Heart left ventricle (tissue), 16 donors: ENCODE measurements around the gene SNIP1. TPM values are rescaled to one million over a fixed set of nuclear protein-coding genes. Genes with fewer than 3 reads are reported as not detected.
"Not testable (repeated sequence)": the region's sequence is repeated elsewhere in the genome, so short reads cannot be mapped to it uniquely, and the experiment has no call there.

Experiments
- ATAC-seq, 4 donors: fragments of 200-7000 bp; cut with Tn5 transposase; one replicate each; pipeline ENCODE4 v1.9.1; 2020 to 2022; ENCODE audit warnings: moderate library complexity in 4 of 4, mild to moderate bottlenecking in 3 of 4, moderate number of reproducible peaks in 1 of 4
- DNase-seq, 5 donors: peaks; one replicate each; pipeline ENCODE4 v3.0.0-alpha.2; 2020
- H3K27ac ChIP-seq, 12 donors: fragments of 200-600 bp; sonication (generic) in 4 of 12; one replicate each; pipeline versions ENCODE4 v1.5.0 to v1.8.0; 2016 to 2022; ENCODE audit warnings: mild to moderate bottlenecking in 2 of 12
- H3K27me3 ChIP-seq, 9 donors: fragments of 200-600 bp; sonication (generic) in 2 of 9; one replicate each; pipeline versions ENCODE4 v1.5.1 to v1.8.0; 2016 to 2022; ENCODE audit warnings: mild to moderate bottlenecking in 3 of 9
- H3K36me3 ChIP-seq, 9 donors: fragments of 200-600 bp; sonication (generic) in 2 of 9; one replicate each; pipeline versions ENCODE4 v1.5.0 to v1.8.0; 2018 to 2022; ENCODE audit warnings: mild to moderate bottlenecking in 2 of 9
- H3K4me1 ChIP-seq, 12 donors: fragments of 200-600 bp; sonication (generic) in 4 of 12; one replicate each; pipeline versions ENCODE4 v1.5.0 to v1.8.0; 2016 to 2022; ENCODE audit warnings: mild to moderate bottlenecking in 3 of 12
- H3K4me3 ChIP-seq, 12 donors: fragments of 200-600 bp; sonication (generic) in 4 of 12; one replicate each; pipeline versions ENCODE4 v1.5.0 to v1.8.0; 2017 to 2022; ENCODE audit warnings: mild to moderate bottlenecking in 9 of 12, moderate library complexity in 4 of 12
- H3K9me3 ChIP-seq, 12 donors: fragments of 200-600 bp; sonication (generic) in 4 of 12; one replicate each; pipeline versions ENCODE4 v1.5.0 to v1.8.0; 2016 to 2022; ENCODE audit warnings: mild to moderate bottlenecking in 1 of 12
- POLR2A ChIP-seq, 2 donors: fragments of 450-650 bp; IDR thresholded peaks; one replicate each; pipeline ENCODE4 v1.6.1; 2017; ENCODE audit warnings: antibody characterized with exemption in 2 of 2, mild to moderate bottlenecking in 2 of 2, moderate library complexity in 2 of 2
- WGBS, 4 donors: extraction: QIAGEN DNeasy Blood & Tissue Kit in 2 of 4; methylation state at CpG; one replicate each; pipeline versions ENCODE4 v1.1.5 to v1.1.7; 2013 to 2018; 5-methylcytosine and 5-hydroxymethylcytosine counted together
- intact Hi-C, 10 donors: fragments of 100-400 bp; cut with DNase I; formaldehyde crosslinking; loops; one replicate each; pipeline versions ENCODE4 v1.11.1 to v1.14.2; 2022
- polyA plus RNA-seq, 2 donors: library from polyadenylated mRNA; stranded (reverse); fragments of 200-250 nt; gene quantifications; one replicate each; pipeline ENCODE4 v1.2.3, GENCODE V29; 2013
- total RNA-seq, 9 donors: library from RNA; depleted of rRNA in 2 of 9; stranded (reverse); fragments of >200 nt in 2 of 9; fragmentation: NEBNext Ultra II Directional in 3 of 9; extraction: Animal tissue kit (Norgen Biotek cat#: 25700) in 3 of 9; gene quantifications; one replicate each; pipeline versions ENCODE4 v1.1.0 to v1.2.4, GENCODE V29; 2016 to 2023
- TF ChIP-seq, protein P1 (sequence below), 12 donors: fragments of 200-600 bp; sonication (generic) in 4 of 12; IDR thresholded peaks; one replicate each; pipeline versions ENCODE4 v1.5.0 to v1.8.0; 2018 to 2022; ENCODE audit warnings: antibody characterized with exemption in 12 of 12, mild to moderate bottlenecking in 5 of 12
- donor health status: ischemic (EF 13 %, LVEDD 7.1; RV severe dilation, severe dysfunction).
- donor health status: healthy with polysubstance abuse.
- donor health status: DM: no; HTN: yes; CAD: no.
- donor health status: DM: no; HTN: no; CAD: no.
- donor health status: ischemic (EF 25% LVEDD 6.9; RV normal size, moderate dysfunction).
- donor health status: ischemic (EF 25% LVEDD 5.7; RV mildly dilated, moderate dysfunction).
- donor health status: healthy.
- donor health status: DM: yes; HTN: yes; CAD: no.
- donor health status: ischemic (EF 35%, LVEDD 5.7; RV mildly dilated, moderate dysfunction).
- donor health status: nonischemic (EF 11% LVEDD 7.7; RV severe dilation, severe dysfunction).
- donor health status: DM: yes; HTN: yes; CAD: no.
- donor health status: PGD.
- donor health status: ischemic (EF 29% LVEDD 5.4; RV normal size, mild dysfunction).
- donor health status: nonischemic (EF 23%, LVEDD 6.1; RV moderate dilation, normal function).

SNIP1 gene
- total and polyA plus RNA-seq, 11 donors = 3.0 to 11.2 (median 8.1) TPM

DNA sequence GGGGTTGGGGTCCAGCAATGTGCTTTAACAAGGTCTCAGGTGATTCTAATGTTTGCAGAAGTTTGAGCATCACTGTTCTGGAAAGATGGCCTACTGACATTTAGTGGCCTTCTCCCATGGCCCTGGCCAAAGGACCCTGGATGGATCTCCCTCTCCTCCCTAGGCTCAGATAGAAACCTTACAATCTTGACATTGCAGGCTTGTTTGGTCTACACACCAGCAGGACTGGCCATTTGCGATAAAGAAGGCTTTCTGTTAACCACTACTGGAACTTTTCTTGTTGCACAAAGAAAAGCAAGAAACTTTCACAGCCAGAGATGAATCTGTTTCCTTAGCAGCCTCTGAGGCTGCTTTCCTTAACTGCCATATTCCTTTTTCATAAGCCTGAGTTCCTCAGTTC is 8.9 kb upstream of the SNIP1 start:
- Histone ChIP-seq H3K27me3 (no peaks in the 10 kb centered on the region), H3K4me3 (no peak overlapping the region), H3K9me3 (no peaks in the 10 kb centered on the region), H3K4me1 (no peaks in the 10 kb centered on the region), H3K27ac (no peak overlapping the region), H3K36me3 (peaks cover 2 to 50% (median 38%) of the 10 kb centered on the region in 9 donors)
- TF ChIP-seq, protein P1, sequence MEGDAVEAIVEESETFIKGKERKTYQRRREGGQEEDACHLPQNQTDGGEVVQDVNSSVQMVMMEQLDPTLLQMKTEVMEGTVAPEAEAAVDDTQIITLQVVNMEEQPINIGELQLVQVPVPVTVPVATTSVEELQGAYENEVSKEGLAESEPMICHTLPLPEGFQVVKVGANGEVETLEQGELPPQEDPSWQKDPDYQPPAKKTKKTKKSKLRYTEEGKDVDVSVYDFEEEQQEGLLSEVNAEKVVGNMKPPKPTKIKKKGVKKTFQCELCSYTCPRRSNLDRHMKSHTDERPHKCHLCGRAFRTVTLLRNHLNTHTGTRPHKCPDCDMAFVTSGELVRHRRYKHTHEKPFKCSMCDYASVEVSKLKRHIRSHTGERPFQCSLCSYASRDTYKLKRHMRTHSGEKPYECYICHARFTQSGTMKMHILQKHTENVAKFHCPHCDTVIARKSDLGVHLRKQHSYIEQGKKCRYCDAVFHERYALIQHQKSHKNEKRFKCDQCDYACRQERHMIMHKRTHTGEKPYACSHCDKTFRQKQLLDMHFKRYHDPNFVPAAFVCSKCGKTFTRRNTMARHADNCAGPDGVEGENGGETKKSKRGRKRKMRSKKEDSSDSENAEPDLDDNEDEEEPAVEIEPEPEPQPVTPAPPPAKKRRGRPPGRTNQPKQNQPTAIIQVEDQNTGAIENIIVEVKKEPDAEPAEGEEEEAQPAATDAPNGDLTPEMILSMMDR (IDR thresholded peaks at IDR 0.05) = no peak
- TF ChIP-seq POLR2A (IDR thresholded peaks at IDR 0.05) = no peak
- 85 to 98% (median 92%) methylated on average over 1 of the region's 1 CpG for WGBS, 4 donors
- ATAC-seq = no peak
- intact Hi-C loops = no loop called here
- DNase-seq = no peak

- no peaks in the 10 kb centered on the region for H3K27me3 ChIP-seq
- H3K4me3 ChIP-seq = no peak overlapping the region
- peaks cover 0 to 34% (median 22%) of the 10 kb centered on the region in 9 donors for H3K36me3 ChIP-seq
- peak in 1 of 4 donors; percentile 25 for ATAC-seq
- DNase-seq = no peak
- peaks cover 0 to 11% (median 4%) of the 10 kb centered on the region in 12 donors for H3K4me1 ChIP-seq
- intact Hi-C loops = no loop called here
- TF ChIP-seq, protein P1 (IDR thresholded peaks at IDR 0.05) = peak in 7 of 12 donors; percentile 10 to 37 (median 22)
- TF ChIP-seq POLR2A (IDR thresholded peaks at IDR 0.05) = no peak
- 92 to 94% (median 93%) methylated on average over 18 to 21 of the region's 21 CpGs for WGBS, 4 donors
- H3K9me3 ChIP-seq = no peaks in the 10 kb centered on the region
- H3K27ac ChIP-seq = no peak overlapping the region
These were observed 7.3 kb upstream of the SNIP1 start for GRCh38 chr1:37561133-37562132.

DNA sequence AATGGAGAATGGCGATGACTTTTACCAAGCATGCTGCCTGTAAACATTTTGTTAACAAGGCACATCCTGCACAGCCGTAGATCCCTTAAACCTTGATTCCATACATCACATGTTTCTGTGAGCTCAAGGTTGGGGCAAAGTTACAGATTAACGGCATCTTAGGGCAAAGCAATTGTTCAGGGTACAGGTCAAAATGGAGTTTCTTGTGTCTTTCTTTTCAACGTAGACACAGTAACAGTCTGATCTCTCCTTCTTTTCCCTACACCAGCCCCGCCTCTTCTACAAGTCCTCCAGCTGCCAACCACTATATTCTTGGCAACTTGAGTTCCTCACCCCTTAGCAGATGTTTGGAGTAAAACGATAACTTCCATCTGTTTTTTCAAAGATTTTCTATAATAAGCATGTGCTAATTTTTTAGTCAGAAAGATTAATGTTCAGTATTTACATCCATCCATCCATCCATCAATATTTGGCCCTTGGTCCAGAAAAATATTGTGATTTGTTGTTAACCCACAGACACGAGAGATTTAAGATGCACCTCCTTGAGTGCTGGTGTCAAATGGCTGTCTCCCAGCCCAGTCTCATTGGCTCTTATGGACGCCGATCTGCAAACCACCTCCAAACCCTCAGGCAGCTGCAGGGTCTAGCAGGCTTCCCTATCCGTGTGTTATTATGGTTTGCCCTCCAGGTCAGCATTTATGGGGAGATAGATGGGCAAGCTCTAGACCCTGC is 6.5 kb upstream of the SNIP1 start:
- peaks cover 0 to 16% (median 10%) of the 10 kb centered on the region in 12 donors for H3K4me1 ChIP-seq
- H3K27me3 ChIP-seq = no peaks in the 10 kb centered on the region
- H3K9me3 ChIP-seq = no peaks in the 10 kb centered on the region
- no peak for DNase-seq
- intact Hi-C loops = no loop called here
- no peak for TF ChIP-seq POLR2A (IDR thresholded peaks at IDR 0.05)
- TF ChIP-seq, protein P1 (IDR thresholded peaks at IDR 0.05) = no peak
- peaks cover 0 to 26% (median 13%) of the 10 kb centered on the region in 9 donors for H3K36me3 ChIP-seq
- ATAC-seq = no peak
- H3K4me3 ChIP-seq = no peak overlapping the region
- no peak overlapping the region for H3K27ac ChIP-seq
- WGBS, 4 donors = 71 to 83% (median 77%) methylated on average over 10 of the region's 10 CpGs

DNA sequence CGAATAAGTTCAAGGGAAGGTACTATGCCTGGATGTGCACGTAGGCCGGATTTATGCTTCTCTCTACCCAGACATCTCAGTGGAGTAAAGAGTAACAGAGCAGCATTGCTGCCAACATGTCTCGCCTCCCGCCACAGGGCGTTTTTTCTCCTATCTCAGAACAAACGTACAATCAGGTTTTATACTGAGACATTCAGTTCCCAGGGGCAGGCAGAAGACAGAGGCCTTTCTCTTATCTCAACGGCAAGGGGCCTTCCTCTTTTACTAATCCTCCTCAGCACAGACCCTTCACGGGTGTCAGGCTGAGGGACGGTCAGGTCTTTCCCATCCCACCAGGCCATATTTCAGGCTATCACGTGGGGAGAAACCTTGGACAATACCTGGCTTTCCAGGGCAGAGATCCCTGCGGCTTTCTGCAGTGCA is 5.9 kb upstream of the SNIP1 start:
- intact Hi-C loops = loop anchor here in 1 of 10 donors (5.0 kb wide), 1 partner anchor 32 kb away; no protein-coding TSS in a partner anchor
- not testable (repeated sequence) for ATAC-seq

More for the DNA sequence above, 5.9 kb upstream of the SNIP1 start:
- not testable (repeated sequence) for H3K27me3 ChIP-seq, H3K4me3 ChIP-seq, DNase-seq, H3K9me3 ChIP-seq, H3K27ac ChIP-seq
- Histone ChIP-seq H3K36me3 (peaks cover 0 to 20% (median 7%) of the 10 kb centered on the region in 9 donors), H3K4me1 (peaks cover 0 to 16% (median 10%) of the 10 kb centered on the region in 12 donors)
- 43 to 61% (median 53%) methylated on average over 12 of the region's 12 CpGs for WGBS, 4 donors
